Upper lobe of left lung (tissue), 4 donors: ENCODE results near the gene SGF29.

Experiments
- CTCF ChIP-seq, 6 experiments: fragments of 450-650 bp in 4 of 6; fragments of 200-600 bp in 2 of 6; sonication (generic) in 2 of 6; IDR thresholded peaks; one replicate each; pipeline ENCODE4 v1.5.1; 2016 to 2019; ENCODE audit warnings: antibody characterized with exemption in 6 of 6
- EP300 ChIP-seq, 4 donors: sonication (generic); formaldehyde crosslinking; IDR thresholded peaks; one replicate each; pipeline ENCODE4 v1.5.1; 2017; ENCODE audit warnings: antibody characterized with exemption in 4 of 4, control low read depth in 2 of 4

DNA sequence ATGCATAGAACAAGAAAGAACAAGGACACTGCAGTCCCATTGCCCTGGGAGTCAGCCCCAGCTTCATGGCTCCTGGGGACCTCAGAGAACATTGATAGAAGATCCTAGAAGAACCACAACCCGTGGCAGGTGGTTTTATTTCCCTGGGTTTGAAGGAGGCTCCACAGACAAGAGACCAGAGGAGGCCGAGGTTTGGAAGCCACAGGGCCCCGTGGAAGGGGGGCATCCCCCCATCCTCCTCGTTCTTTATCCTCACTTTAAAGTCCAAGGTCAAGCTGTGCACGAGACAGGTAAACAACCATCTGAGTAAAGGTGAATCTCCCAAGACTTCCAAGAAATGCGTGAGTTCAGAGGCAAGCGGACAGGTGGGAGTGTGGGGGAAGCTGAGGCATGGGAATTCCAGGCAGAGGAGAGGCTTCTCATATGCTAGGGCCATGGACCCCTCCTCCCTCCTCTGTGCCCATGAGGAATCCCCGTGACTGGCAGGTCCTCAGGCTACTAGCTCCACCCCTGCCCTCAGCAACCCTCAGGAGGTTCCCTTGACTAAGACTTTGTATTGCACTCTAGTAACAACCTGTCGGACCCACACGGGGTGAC is 57.0 kb downstream of the SGF29 start:
- TF ChIP-seq CTCF (IDR thresholded peaks at IDR 0.05) = no peak
- TF ChIP-seq EP300 (IDR thresholded peaks at IDR 0.05) = no peak
